ENCODE results near the gene FSIP1.

Gene FSIP1

GRCh38 chr15:39792025-39792843 is 9.6 kb upstream of the FSIP1 start:
- no peak for DNase-seq (ENCODE audit: low read depth)

GRCh38 chr15:39789736-39790135 is 7.1 kb upstream of the FSIP1 start:
- DNase-seq (ENCODE audit: low read depth), result no peak

- DNase-seq (ENCODE audit: low read depth), result no peak
These were observed 6.3 kb upstream of the FSIP1 start for GRCh38 chr15:39788800-39789565.

DNA sequence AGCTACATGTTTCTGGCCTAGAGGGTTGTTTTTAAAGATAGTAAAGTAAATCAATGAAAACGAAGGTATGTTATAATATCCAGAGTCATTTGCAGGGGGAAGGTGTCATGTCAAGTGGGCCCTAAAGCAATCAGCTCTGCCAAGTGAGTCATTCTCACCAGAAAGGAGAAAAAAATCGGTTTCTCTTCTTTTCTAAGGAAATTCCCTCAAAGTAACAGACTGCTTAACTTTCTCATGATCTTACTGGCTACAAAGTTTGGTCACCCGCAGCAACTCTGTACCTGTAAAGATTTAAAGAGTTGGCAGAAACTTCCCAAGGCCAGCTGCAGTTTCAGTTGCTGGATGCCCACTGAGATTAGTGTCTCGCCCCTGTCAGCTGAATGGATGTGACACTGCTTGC is 5.5 kb upstream of the FSIP1 start:
- no peak for DNase-seq (ENCODE audit: low read depth)

GRCh38 chr15:39787479-39787878 is 4.8 kb upstream of the FSIP1 start:
- DNase-seq (ENCODE audit: low read depth), result no peak

DNA sequence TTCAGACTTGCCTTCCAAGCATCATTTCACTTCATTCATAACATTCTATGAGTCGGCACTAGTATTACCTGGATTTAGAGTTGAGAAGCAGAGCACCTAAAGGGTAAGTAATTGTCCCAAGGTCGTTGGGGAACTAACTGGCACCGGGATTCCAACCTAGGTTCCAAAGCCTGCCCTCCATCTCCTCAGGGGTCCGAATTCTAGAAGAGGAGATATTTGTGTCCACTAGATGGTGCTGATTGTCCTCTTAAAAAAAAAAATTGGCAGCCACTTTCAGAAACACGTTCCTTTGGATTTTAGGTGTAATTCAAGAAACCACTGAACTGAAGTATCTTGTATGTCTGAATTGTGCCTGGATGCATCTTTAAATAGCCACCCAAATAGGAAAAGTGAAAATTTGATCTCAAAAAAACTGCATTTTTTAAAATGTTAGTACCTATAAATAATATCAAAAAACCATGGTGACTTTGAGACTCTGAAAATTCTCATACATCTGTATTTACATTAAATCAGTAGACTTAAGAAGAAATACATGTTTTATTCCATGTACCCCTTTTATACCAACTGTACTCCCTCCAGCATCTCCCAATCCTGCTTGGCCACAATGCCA is 3.9 kb upstream of the FSIP1 start:
- DNase-seq (ENCODE audit: low read depth), result peak; percentile 37

- no peak for DNase-seq (ENCODE audit: low read depth)
These were observed 3.2 kb upstream of the FSIP1 start for GRCh38 chr15:39785841-39786240.

- no peak for DNase-seq (ENCODE audit: low read depth)
These were observed 2.5 kb upstream of the FSIP1 start for GRCh38 chr15:39785139-39785538.

DNA sequence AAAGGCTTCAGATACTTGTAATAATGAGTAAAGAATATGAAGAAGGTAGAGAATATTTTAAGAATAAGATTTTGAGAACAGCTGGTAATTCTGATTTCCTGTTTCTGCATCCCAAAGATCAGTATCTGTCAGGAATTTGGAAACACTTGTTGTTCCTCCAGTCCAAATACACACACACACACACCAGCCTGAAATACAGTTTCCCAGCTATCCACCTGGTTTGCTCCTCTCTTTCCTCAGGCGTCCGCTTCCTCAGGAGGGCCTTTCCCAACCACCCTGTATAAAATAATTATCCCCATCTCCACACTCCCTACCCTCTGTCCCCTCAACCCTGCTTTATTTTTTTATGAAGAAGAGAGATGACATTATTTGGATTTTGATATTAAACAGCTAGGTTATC is 2.0 kb upstream of the FSIP1 start:
- no peak for DNase-seq (ENCODE audit: low read depth)

DNA sequence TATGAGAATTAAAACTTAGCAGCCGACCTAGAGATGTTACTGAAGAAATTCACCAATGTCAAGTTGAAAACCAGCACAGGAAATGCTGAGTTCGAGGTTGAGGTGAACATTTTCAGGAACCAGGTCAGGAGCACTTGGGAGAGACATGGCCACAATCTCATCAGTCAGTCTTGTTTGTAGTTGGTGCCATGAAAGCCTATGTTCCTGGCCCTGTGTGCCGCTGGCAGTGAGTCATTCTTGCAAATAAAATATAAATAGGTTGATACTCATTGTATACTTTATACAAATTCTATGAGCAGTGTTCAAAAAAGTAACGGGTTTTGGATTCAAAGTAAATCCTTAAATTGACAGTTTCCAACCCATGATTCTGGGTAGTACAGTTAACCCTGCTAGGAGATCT is 1.5 kb upstream of the FSIP1 start:
- no peak for DNase-seq (ENCODE audit: low read depth)

DNA sequence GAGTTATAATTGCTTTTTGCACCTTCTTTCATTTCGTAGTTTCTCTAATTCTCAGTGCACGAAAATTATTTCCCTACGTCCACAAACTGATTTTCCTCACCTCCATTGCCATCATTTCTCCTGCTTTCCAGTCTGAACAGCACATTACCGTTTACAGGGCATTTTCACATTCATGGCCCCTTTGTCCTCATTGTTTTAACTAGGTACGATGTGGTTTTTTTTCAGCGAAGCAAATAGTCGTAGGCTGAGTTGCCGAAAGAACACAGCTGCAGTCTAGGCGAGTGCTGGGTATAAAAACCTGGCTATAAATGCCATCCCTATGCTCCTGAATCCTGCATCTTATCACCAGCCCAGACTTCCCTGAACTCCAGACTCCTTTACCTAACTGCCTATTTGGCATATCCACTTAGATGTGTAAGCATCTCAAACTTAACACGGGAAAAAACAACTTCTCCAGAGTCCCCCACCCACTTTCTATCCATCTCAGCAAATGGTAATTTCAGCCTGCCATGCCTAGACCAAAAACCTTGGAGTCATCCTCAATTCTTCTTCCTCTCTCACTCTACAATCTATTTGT is 691 bp upstream of the FSIP1 start:
- DNase-seq (ENCODE audit: low read depth), result no peak

- DNase-seq (ENCODE audit: low read depth), result no peak
These were observed 706 bp downstream of the FSIP1 start for GRCh38 chr15:39781967-39782302.

GRCh38 chr15:39781147-39781966 is 1.3 kb downstream of the FSIP1 start:
- no peak for DNase-seq (ENCODE audit: low read depth)

- DNase-seq (ENCODE audit: low read depth), result no peak
These were observed 4.6 kb downstream of the FSIP1 start for GRCh38 chr15:39778021-39778420.

GRCh38 chr15:39777496-39777895 is 5.1 kb downstream of the FSIP1 start:
- DNase-seq (ENCODE audit: low read depth), result no peak

DNA sequence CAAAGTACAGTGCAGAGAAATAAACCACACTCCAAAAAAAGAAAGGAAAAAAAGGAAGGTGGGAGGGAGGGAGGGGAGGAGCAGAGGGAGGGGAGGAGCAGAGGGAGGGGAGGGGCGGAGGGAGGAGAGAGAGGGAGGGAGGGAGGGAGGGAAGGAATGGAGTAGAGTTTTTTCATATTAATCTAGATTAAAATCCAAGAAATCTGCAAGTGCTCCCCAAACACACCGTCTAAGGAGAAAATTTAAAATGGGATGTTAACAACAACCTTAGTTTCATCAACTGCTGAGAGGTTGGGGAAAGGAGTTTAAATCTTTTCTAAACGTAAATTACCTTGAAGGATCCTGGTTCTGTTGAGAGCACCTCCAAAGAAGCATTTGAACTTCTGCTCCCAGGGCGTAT is 6.6 kb downstream of the FSIP1 start:
- DNase-seq (ENCODE audit: low read depth), result no peak

- DNase-seq (ENCODE audit: low read depth), result no peak
These were observed 7.9 kb downstream of the FSIP1 start for GRCh38 chr15:39774688-39775267.

- peak; percentile 43 for DNase-seq (ENCODE audit: low read depth)
These were observed 11.6 kb downstream of the FSIP1 start for GRCh38 chr15:39770748-39771689.

DNA sequence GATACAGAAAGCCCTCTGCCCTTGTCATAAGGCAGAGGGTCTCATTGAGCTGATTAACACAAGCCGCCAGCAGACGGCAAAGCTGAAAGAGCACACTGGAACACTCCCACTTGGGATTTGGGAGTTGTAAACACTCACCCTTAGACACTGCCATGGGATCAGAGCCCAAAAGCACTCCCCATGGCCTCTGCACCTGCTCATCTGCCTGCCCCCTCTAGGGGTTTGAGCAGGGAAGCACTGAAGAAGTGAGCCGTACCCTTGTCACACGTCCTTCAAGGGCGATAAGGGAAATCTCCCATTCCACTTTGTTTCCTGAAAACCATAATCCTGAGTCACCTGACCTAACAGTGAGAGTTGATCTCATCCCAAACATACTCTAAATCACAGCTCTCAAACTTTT is 14.7 kb downstream of the FSIP1 start:
- DNase-seq (ENCODE audit: low read depth), result no peak

DNA sequence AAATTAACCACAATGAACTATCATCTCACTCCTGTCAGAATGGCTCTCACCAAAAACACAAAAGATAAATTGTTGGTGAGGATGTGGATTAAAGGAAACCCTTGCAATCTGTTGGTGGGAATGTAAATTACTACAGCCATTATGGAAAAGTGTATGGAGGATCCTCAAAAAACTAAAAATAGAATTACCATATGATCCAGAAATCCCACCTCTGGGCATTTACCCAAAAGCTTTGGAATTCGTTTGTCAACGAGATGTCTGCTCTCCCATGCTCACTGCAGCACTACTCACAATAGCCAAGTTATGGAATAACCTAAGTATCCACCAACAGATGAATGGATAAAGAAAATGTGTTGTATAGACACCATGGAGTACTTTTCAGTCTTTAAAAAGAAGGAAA is 21.6 kb downstream of the FSIP1 start:
- no peak for DNase-seq (ENCODE audit: low read depth)
